Endometrium (tissue), 2 donors: ENCODE measurements around the gene CLINT1.
A peak's percentile ranks its signal among the peaks of the same experiment; 100 is the strongest.
"Not testable (repeated sequence)": the region's sequence is repeated elsewhere in the genome, so short reads cannot be mapped to it uniquely, and the experiment has no call there.

Experiments used
- FAIRE-seq: peaks from 2 replicates; lab custom pipeline; 2012; peaks lifted over from hg19 to GRCh38; lab: Jason Lieb, UNC
- donor health status: control.
- donor health status: control.

Gene CLINT1

GRCh38 chr5:157858527-157859226, at the start of gene CLINT1:
CLINT1 (minus strand) TSS chr5:157859145; CDS start chr5:157858970, 175 bp downstream.
- FAIRE-seq: peak; percentile 35

GRCh38 chr5:157908459-157908858, 49.5 kb upstream of the CLINT1 start:
- FAIRE-seq: no peak

- no peak for FAIRE-seq
These were observed 48.5 kb upstream of the CLINT1 start for GRCh38 chr5:157907479-157907878.

- no peak for FAIRE-seq
These were observed 44.1 kb upstream of the CLINT1 start for GRCh38 chr5:157903117-157903450.

GRCh38 chr5:157902449-157903116, 43.6 kb upstream of the CLINT1 start:
- no peak for FAIRE-seq

GRCh38 chr5:157900644-157901043, 41.7 kb upstream of the CLINT1 start:
- no peak for FAIRE-seq

GRCh38 chr5:157893611-157894010, 34.7 kb upstream of the CLINT1 start:
- no peak for FAIRE-seq

- no peak for FAIRE-seq
These were observed 34.0 kb upstream of the CLINT1 start for GRCh38 chr5:157892974-157893373.

- no peak for FAIRE-seq
These were observed 32.1 kb upstream of the CLINT1 start for GRCh38 chr5:157890836-157891597.

GRCh38 chr5:157888814-157889532, 30.0 kb upstream of the CLINT1 start:
- no peak for FAIRE-seq

- no peak for FAIRE-seq
These were observed 27.9 kb upstream of the CLINT1 start for GRCh38 chr5:157886796-157887380.

GRCh38 chr5:157885051-157885450, 26.1 kb upstream of the CLINT1 start:
- not testable (repeated sequence) for FAIRE-seq

- not testable (repeated sequence) for FAIRE-seq
These were observed 22.6 kb upstream of the CLINT1 start for GRCh38 chr5:157881498-157881897.

- no peak for FAIRE-seq
These were observed 18.9 kb upstream of the CLINT1 start for GRCh38 chr5:157877821-157878220.

- no peak for FAIRE-seq
These were observed 15.9 kb upstream of the CLINT1 start for GRCh38 chr5:157874861-157875260.

GRCh38 chr5:157870837-157871834, 12.2 kb upstream of the CLINT1 start:
- FAIRE-seq: no peak

GRCh38 chr5:157867751-157868387, 8.9 kb upstream of the CLINT1 start:
- no peak for FAIRE-seq

GRCh38 chr5:157866536-157866935, 7.6 kb upstream of the CLINT1 start:
- FAIRE-seq: no peak

GRCh38 chr5:157865781-157866180, 6.8 kb upstream of the CLINT1 start:
- no peak for FAIRE-seq

GRCh38 chr5:157864067-157864466, 5.1 kb upstream of the CLINT1 start:
- FAIRE-seq: no peak
